SK-N-SH (cell line): ENCODE results near the gene HEPACAM. TPM values are rescaled to one million over a fixed set of nuclear protein-coding genes. Genes with fewer than 3 reads are reported as not detected.

Source experiments
- CTCF ChIA-PET: fragments of 300-600, 350-600 bp; formaldehyde crosslinking; extraction: SDS; loops from one replicate; lab custom pipeline; 2021; lab: Yijun Ruan, JAX
- POLR2A ChIA-PET: fragments of 350-600 bp; sonication (Branson Sonifier 250); formaldehyde crosslinking; extraction: SDS; loops from one replicate; lab custom pipeline; 2020; ENCODE audit warnings: antibody characterized with exemption, inconsistent platforms; lab: Yijun Ruan, JAX
- DNase-seq: peaks from one replicate; pipeline ENCODE4 v3.0.0; 2012
- H2AFZ ChIP-seq: fragments of 200-600 bp; sonication (generic); 2 replicates; pipeline ENCODE4 v1.8.1; 2016; ENCODE audit warnings: antibody characterized with exemption, mild to moderate bottlenecking, low read depth
- H3F3A ChIP-seq: fragments of 200-600 bp; sonication (generic); replicated peaks from 2 replicates; pipeline ENCODE3; 2016; ENCODE audit warnings: antibody characterized with exemption, mild to moderate bottlenecking; ENCODE audit not compliant: insufficient read depth
- H3K27ac ChIP-seq, 2 experiments: fragments of 200-500 bp in 1 of 2; fragments of 200-600 bp in 1 of 2; sonication (Bioruptor generic) in 1 of 2; sonication (generic), shearing (Covaris generic) in 1 of 2; 2 replicates each; pipeline versions ENCODE4 v1.5.1 to v1.6.1; 2014 to 2016; ENCODE audit warnings: low read depth in 2 of 2, inconsistent platforms in 1 of 2, low read length in 1 of 2, mild to moderate bottlenecking in 1 of 2, mixed read lengths in 1 of 2
- H3K27me3 ChIP-seq: fragments of 200-600 bp; sonication (generic), shearing (Covaris generic); 2 replicates; pipeline ENCODE4 v1.6.1; 2016; ENCODE audit warnings: mixed run types; ENCODE audit not compliant: insufficient read depth
- H3K36me3 ChIP-seq, 2 experiments: fragments of 200-500 bp in 1 of 2; fragments of 200-600 bp in 1 of 2; sonication (Bioruptor generic) in 1 of 2; sonication (generic) in 1 of 2; replicated peaks in 1 of 2; 2 replicates each; pipeline versions ENCODE3 to v1.5.1; 2014 to 2016; ENCODE audit warnings: low read length in 1 of 2, mild to moderate bottlenecking in 1 of 2; ENCODE audit not compliant: insufficient read depth in 2 of 2, control insufficient read depth in 1 of 2
- H3K4me1 ChIP-seq, 2 experiments: fragments of 200-500 bp in 1 of 2; fragments of 200-600 bp in 1 of 2; sonication (Bioruptor generic) in 1 of 2; sonication (generic), shearing (Covaris generic) in 1 of 2; 2 replicates each; pipeline versions ENCODE4 v1.5.1 to v1.6.1; 2014 to 2016; ENCODE audit warnings: low read depth in 1 of 2, low read length in 1 of 2, mixed run types in 1 of 2; ENCODE audit not compliant: insufficient read depth in 2 of 2, control insufficient read depth in 1 of 2
- H3K4me2 ChIP-seq: fragments of 200-600 bp; sonication (generic), shearing (Covaris generic); 2 replicates; pipeline ENCODE4 v1.6.1; 2017; ENCODE audit warnings: mixed run types
- H3K4me3 ChIP-seq, 2 experiments: fragments of 200-500 bp in 1 of 2; fragments of 200-600 bp in 1 of 2; sonication (Bioruptor generic) in 1 of 2; sonication (generic), shearing (Covaris generic) in 1 of 2; 2 replicates each; pipeline versions ENCODE4 v1.5.1 to v1.8.1; 2014 to 2016; ENCODE audit warnings: low read depth in 2 of 2, inconsistent platforms in 1 of 2, low read length in 1 of 2, mild to moderate bottlenecking in 1 of 2, mixed read lengths in 1 of 2, moderate library complexity in 1 of 2
- H3K79me2 ChIP-seq: fragments of 200-600 bp; sonication (generic); 2 replicates; pipeline ENCODE4 v1.8.1; 2017; ENCODE audit warnings: mild to moderate bottlenecking; ENCODE audit not compliant: insufficient read depth
- H3K9ac ChIP-seq: fragments of 200-600 bp; sonication (generic); 2 replicates; pipeline ENCODE4 v1.6.1; 2017; ENCODE audit warnings: mixed run types
- H3K9me2 ChIP-seq: fragments of 200-600 bp; sonication (generic); 2 replicates; pipeline ENCODE4 v1.6.1; 2017; ENCODE audit warnings: mixed run types
- H3K9me3 ChIP-seq: fragments of 200-600 bp; sonication (generic); 2 replicates; pipeline ENCODE4 v1.6.1; 2017; ENCODE audit warnings: mixed run types, mild to moderate bottlenecking, moderate library complexity
- H4K20me1 ChIP-seq: fragments of 200-600 bp; sonication (generic); 2 replicates; pipeline ENCODE4 v1.6.1; 2017; ENCODE audit warnings: mild to moderate bottlenecking, mixed run types; ENCODE audit not compliant: insufficient read depth
- CHD2 ChIP-seq: fragments of 150-350 bp; IDR thresholded peaks from 2 replicates; pipeline ENCODE4 v1.6.1; 2018; ENCODE audit warnings: low read length; ENCODE audit not compliant: partially characterized antibody
- ELF1 ChIP-seq: IDR thresholded peaks from 2 replicates; pipeline ENCODE4 v1.4.0; 2012
- FOXM1 ChIP-seq: IDR thresholded peaks from 2 replicates; pipeline ENCODE4 v1.4.0; 2012; ENCODE audit warnings: low read depth, mild to moderate bottlenecking
- GABPA ChIP-seq: IDR thresholded peaks from 2 replicates; pipeline ENCODE4 v1.4.0; 2012; ENCODE audit warnings: low read depth, mild to moderate bottlenecking
- GATA2 ChIP-seq: sonication (generic); formaldehyde crosslinking; IDR thresholded peaks from 2 replicates; pipeline ENCODE4 v1.5.0; 2020; ENCODE audit warnings: mild to moderate bottlenecking, missing genetic modification reagents
- MAX ChIP-seq: IDR thresholded peaks from 2 replicates; pipeline ENCODE4 v1.4.0; 2012; ENCODE audit warnings: low read depth
- MXI1 ChIP-seq: IDR thresholded peaks from 2 replicates; pipeline ENCODE4 v1.6.1; 2012; ENCODE audit warnings: mild to moderate bottlenecking, low read depth, low read length, improper control_type of control experiment
- NFIC ChIP-seq: IDR thresholded peaks from 2 replicates; pipeline ENCODE4 v1.4.0; 2012; ENCODE audit warnings: borderline replicate concordance
- NRF1 ChIP-seq: IDR thresholded peaks from 2 replicates; pipeline ENCODE4 v1.6.1; 2012; ENCODE audit warnings: low read depth, mild to moderate bottlenecking, low read length
- POLR2AphosphoS5 ChIP-seq: IDR thresholded peaks from 2 replicates; pipeline ENCODE4 v1.6.1; 2012; ENCODE audit warnings: low read depth, low read length
- RAD21 ChIP-seq: IDR thresholded peaks from 2 replicates; pipeline ENCODE4 v1.6.1; 2012; ENCODE audit warnings: mild to moderate bottlenecking, low read length
- REST ChIP-seq: IDR thresholded peaks from 2 replicates; pipeline ENCODE4 v1.6.1; 2012; ENCODE audit warnings: mild to moderate bottlenecking, low read depth, low read length, moderate library complexity
- SIN3A ChIP-seq: IDR thresholded peaks from 2 replicates; pipeline ENCODE4 v1.6.1; 2012; ENCODE audit warnings: low read depth, mild to moderate bottlenecking, low read length, moderate library complexity, borderline replicate concordance
- TAF1 ChIP-seq: IDR thresholded peaks from 2 replicates; pipeline ENCODE4 v1.6.1; 2012; ENCODE audit warnings: low read depth, mild to moderate bottlenecking, low read length, moderate library complexity, borderline replicate concordance
- TEAD4 ChIP-seq: IDR thresholded peaks from 2 replicates; pipeline ENCODE4 v1.4.0; 2012; ENCODE audit warnings: mild to moderate bottlenecking, borderline replicate concordance; ENCODE audit not compliant: insufficient read depth
- USF1 ChIP-seq: IDR thresholded peaks from 2 replicates; pipeline ENCODE4 v1.4.0; 2012; ENCODE audit warnings: low read depth, borderline replicate concordance
- YY1 ChIP-seq: IDR thresholded peaks from 2 replicates; pipeline ENCODE4 v1.4.0; 2012; ENCODE audit warnings: low read depth, mild to moderate bottlenecking
- WGBS: methylation state at CpG from one replicate; pipeline ENCODE4 v1.1.6; 2017; ENCODE audit warnings: low lambda C conversion rate; 5-methylcytosine and 5-hydroxymethylcytosine counted together
- polyA plus RNA-seq, 3 experiments: library from polyadenylated mRNA; depleted of rRNA; stranded (reverse); fragments of >200 nt; gene quantifications; 2 replicates each; pipeline ENCODE4 v1.2.3, GENCODE V29; 2012
- TF ChIP-seq, protein P1 (sequence below): IDR thresholded peaks from 2 replicates; pipeline ENCODE4; 2012

HEPACAM gene
- polyA plus RNA-seq, 1 of the 3 experiments (the other 2 are of a cell fraction): not detected

DNA sequence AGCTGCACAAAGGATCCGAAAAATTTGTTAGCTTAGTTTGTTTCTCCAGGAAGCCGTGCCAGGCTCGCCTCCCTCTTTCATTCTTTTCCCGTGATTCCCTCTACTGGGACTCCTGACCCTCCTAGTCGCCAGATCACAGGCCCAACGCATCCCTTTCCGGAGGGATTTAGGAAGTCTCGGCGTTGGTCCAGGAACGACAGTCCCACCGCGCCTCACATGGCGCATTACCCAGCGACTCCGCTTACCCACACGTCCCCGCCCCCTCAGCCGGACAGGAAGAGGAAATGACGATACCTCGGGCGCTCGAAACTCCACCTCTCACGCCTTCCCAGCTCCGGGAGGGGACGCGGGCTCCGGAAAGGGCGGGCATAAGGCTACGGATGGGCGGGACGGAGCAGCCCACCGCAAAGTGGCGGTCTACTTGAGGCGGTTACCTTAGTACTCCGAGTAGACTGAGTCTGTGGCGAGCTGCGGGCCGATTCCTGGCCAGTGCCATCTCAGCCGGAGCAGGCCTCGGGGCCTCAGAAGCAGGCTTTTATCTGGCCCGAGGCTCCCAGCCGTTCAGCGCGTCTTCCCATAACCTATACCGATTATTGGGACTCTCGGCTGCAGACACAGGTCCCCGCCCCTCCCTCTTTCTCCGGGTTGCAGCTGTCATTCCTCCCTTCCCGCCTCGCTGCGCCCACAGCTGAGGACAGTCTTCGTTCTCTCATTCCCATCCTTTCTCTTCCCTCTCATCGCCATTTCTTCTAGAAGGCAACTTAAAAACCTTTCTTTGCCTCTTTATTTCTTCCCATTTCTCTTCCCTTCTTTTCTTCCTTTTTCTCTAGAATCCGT lies 18.1 kb upstream of the HEPACAM start, which contains the start of gene CCDC15:
CCDC15 (plus strand) TSS at position 450 of the 837 bp plus-strand sequence. CDS start 531 bp downstream, outside the sequence.
- no peaks in the 10 kb centered on the region for H3K27me3 ChIP-seq
- TF ChIP-seq ELF1: peak; percentile 47
- TF ChIP-seq GABPA: peak; percentile 97
- peak; percentile 30; the same call in 1 of the 2 replicates for TF ChIP-seq NFIC
- TF ChIP-seq SIN3A: peak; percentile 97
- TF ChIP-seq GATA2 (CRISPR knock-in tag): no peak
- peak; percentile 95 for TF ChIP-seq MXI1
- TF ChIP-seq, protein P1, sequence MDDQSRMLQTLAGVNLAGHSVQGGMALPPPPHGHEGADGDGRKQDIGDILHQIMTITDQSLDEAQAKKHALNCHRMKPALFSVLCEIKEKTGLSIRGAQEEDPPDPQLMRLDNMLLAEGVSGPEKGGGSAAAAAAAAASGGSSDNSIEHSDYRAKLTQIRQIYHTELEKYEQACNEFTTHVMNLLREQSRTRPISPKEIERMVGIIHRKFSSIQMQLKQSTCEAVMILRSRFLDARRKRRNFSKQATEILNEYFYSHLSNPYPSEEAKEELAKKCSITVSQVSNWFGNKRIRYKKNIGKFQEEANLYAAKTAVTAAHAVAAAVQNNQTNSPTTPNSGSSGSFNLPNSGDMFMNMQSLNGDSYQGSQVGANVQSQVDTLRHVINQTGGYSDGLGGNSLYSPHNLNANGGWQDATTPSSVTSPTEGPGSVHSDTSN: peak; percentile 31; the same call in 1 of the 2 replicates
- no peak; the same call in 1 of the 2 replicates for TF ChIP-seq USF1
- TF ChIP-seq FOXM1: no peak
- peak; percentile 88 for TF ChIP-seq MAX
- no peak for TF ChIP-seq TEAD4
- TF ChIP-seq CHD2: peak; percentile 75
- TF ChIP-seq REST: 0 out of 2 replicates have a peak, but pooled peaks have one; percentile 32
- TF ChIP-seq TAF1: peak; percentile 86
- TF ChIP-seq POLR2AphosphoS5: peak; percentile 90
- no peak; the same call in 1 of the 2 replicates for TF ChIP-seq YY1
- no peak; the same call in 1 of the 2 replicates for TF ChIP-seq RAD21
- 0 out of 2 replicates have a peak, but pooled peaks have one; percentile 19 for TF ChIP-seq NRF1
- TF ChIP-seq, all 33 proteins: peak for 12
- no peaks in the 10 kb centered on the region for H4K20me1 ChIP-seq
- H3K9me3 ChIP-seq: no peaks in the 10 kb centered on the region
- H3K4me2 ChIP-seq: peak within 1 kb of the TSS; percentile 82
- peak within 1 kb of the TSS; percentile 99 for H2AFZ ChIP-seq
- H3K4me1 ChIP-seq: peaks cover 6 to 7% of the 10 kb centered on the region in 2 experiments; a peak in 3 of 4 replicates
- H3F3A ChIP-seq: no peaks in the 10 kb centered on the region
- H3K27ac ChIP-seq: peak within 1 kb of the TSS; percentile 84 to 97
- peaks cover 5% of the 10 kb centered on the region; the same call in 1 of the 2 replicates for H3K79me2 ChIP-seq
- WGBS: 2% methylated on average over 30 of the region's 54 CpGs
- peak within 1 kb of the TSS; percentile 84 to 86 for H3K4me3 ChIP-seq
- no peaks in the 10 kb centered on the region for H3K36me3 ChIP-seq
- ChIA-PET CTCF (interaction anchor here (0.6 to 2.7 kb wide), 7 partner anchors 10 to 450 kb away, joined by 3 to 16 read pairs (median 3); partner anchors contain the start of gene HEPACAM), POLR2A (interaction anchor here (0.6 to 2.3 kb wide), 8 partner anchors 12 to 457 kb away, joined by 3 to 15 read pairs (median 4); partner anchors contain the start of gene MSANTD2)
- peak; percentile 90 for DNase-seq
- H3K9ac ChIP-seq: peak within 1 kb of the TSS; percentile 80
- no peaks in the 10 kb centered on the region for H3K9me2 ChIP-seq
